Transverse colon (tissue), 4 donors: ENCODE results near the gene TPST2. TPM values are rescaled to one million over a fixed set of nuclear protein-coding genes. Genes with fewer than 3 reads are reported as not detected.

ENCODE experiments used
- DNase-seq: peaks from one replicate; pipeline ENCODE4 v3.0.0-alpha.2; 2019
- H3K27ac ChIP-seq, 4 donors: fragments of 200-600 bp; sonication (generic); 2 replicates each; pipeline ENCODE4 v1.5.1; 2016 to 2018; ENCODE audit warnings: inconsistent platforms in 4 of 4
- H3K27me3 ChIP-seq: fragments of 200-600 bp; sonication (generic); 2 replicates; pipeline ENCODE4 v1.5.1; 2017; ENCODE audit warnings: inconsistent platforms
- H3K36me3 ChIP-seq, 4 donors: fragments of 200-600 bp; sonication (generic); 2 replicates each; pipeline ENCODE4 v1.5.1; 2017 to 2019; ENCODE audit warnings: inconsistent platforms in 4 of 4
- H3K4me1 ChIP-seq, 4 donors: fragments of 200-600 bp; sonication (generic); 2 replicates each; pipeline ENCODE4 v1.5.1; 2017 to 2020; ENCODE audit warnings: inconsistent platforms in 4 of 4
- H3K4me3 ChIP-seq, 4 donors: fragments of 200-600 bp; sonication (generic); 1 replicate in 1 of 4; 2 replicates in 3 of 4; pipeline versions ENCODE4 v1.5.1 to v1.6.1; 2017 to 2019; ENCODE audit warnings: inconsistent platforms in 4 of 4
- H3K9me3 ChIP-seq, 2 donors: fragments of 200-600 bp; sonication (generic); 2 replicates each; pipeline ENCODE4 v1.5.1; 2017 to 2019; ENCODE audit warnings: inconsistent platforms in 2 of 2
- CTCF ChIP-seq, 5 experiments: fragments of 200-600 bp in 3 of 5; fragments of 450-650 bp in 2 of 5; sonication (generic) in 3 of 5; IDR thresholded peaks; 1 replicate in 2 of 5; 2 replicates in 3 of 5; pipeline ENCODE4 v1.5.1; 2016 to 2017; ENCODE audit warnings: antibody characterized with exemption in 5 of 5, inconsistent platforms in 3 of 5, mild to moderate bottlenecking in 2 of 5, moderate library complexity in 1 of 5
- EP300 ChIP-seq: sonication (generic); formaldehyde crosslinking; IDR thresholded peaks from one replicate; pipeline ENCODE4 v1.6.1; 2017; ENCODE audit warnings: antibody characterized with exemption, low read depth
- POLR2A ChIP-seq: fragments of 450-650 bp; IDR thresholded peaks from one replicate; pipeline ENCODE4 v1.6.1; 2016; ENCODE audit warnings: antibody characterized with exemption, mild to moderate bottlenecking, moderate library complexity
- POLR2AphosphoS5 ChIP-seq, 3 donors: sonication (generic); formaldehyde crosslinking; IDR thresholded peaks; one replicate each; pipeline ENCODE4 v1.6.1; 2016; ENCODE audit warnings: antibody characterized with exemption in 3 of 3
- WGBS, 2 donors: methylation state at CpG; one replicate each; pipeline ENCODE4 v1.1.5; 2018; ENCODE audit warnings: low coverage in 1 of 2; 5-methylcytosine and 5-hydroxymethylcytosine counted together
- in situ Hi-C, 4 donors: fragments of 200-750 bp; cut with MboI; loops; one replicate each; pipeline versions ENCODE4 v1.15.0 to v1.15.1; 2017; ENCODE audit warnings: low sequenced_read_pairs in 3 of 4, low pct_ligation_motif_present in 1 of 4, low pct_unique_long_range_greater_than_20kb in 1 of 4
- intact Hi-C: fragments of 100-400 bp; cut with DNase I; formaldehyde crosslinking; loops from one replicate; pipeline ENCODE4 v1.15.1; 2023; ENCODE audit warnings: low total_unique reads
- total RNA-seq, 4 donors: library from RNA; depleted of rRNA; stranded (reverse); fragments of >200 nt; gene quantifications; one replicate each; pipeline ENCODE4 v1.1.0, GENCODE V29; 2016

Gene TPST2
- total RNA-seq, 4 donors from 2014 or later = 14.3 to 35.6 (median 26.8) TPM

GRCh38 chr22:26553056-26553752, 36.7 kb downstream of the TPST2 start:
- WGBS, 2 donors = 42 to 57% methylated on average over 3 to 7 of the region's 7 CpGs
- in situ Hi-C loops (no loop called here), intact Hi-C loops (no loop called here)
- TF ChIP-seq CTCF (IDR thresholded peaks at IDR 0.05) (no peak), POLR2A (no peak), POLR2AphosphoS5 (IDR thresholded peaks at IDR 0.05) (no peak), EP300 (no peak)
- H3K4me3 ChIP-seq = no peak overlapping the region
- H3K27me3 ChIP-seq = no peaks in the 10 kb centered on the region
- no peaks in the 10 kb centered on the region for H3K4me1 ChIP-seq
- no peak for DNase-seq
- H3K36me3 ChIP-seq = no peaks in the 10 kb centered on the region
- H3K9me3 ChIP-seq = no peaks in the 10 kb centered on the region
- H3K27ac ChIP-seq = no peak overlapping the region

GRCh38 chr22:26552466-26552865, 37.5 kb downstream of the TPST2 start:
- in situ Hi-C loops = no loop called here
- intact Hi-C loops = no loop called here
- Histone ChIP-seq H3K36me3 (no peaks in the 10 kb centered on the region), H3K27me3 (no peaks in the 10 kb centered on the region), H3K27ac (no peak overlapping the region), H3K4me3 (no peak overlapping the region), H3K4me1 (no peaks in the 10 kb centered on the region), H3K9me3 (no peaks in the 10 kb centered on the region)
- 85 to 87% methylated on average over 6 to 10 of the region's 10 CpGs for WGBS, 2 donors
- TF ChIP-seq EP300 (no peak), POLR2AphosphoS5 (IDR thresholded peaks at IDR 0.05) (no peak), CTCF (IDR thresholded peaks at IDR 0.05) (no peak), POLR2A (no peak)
- DNase-seq = no peak

GRCh38 chr22:26551568-26551967, 38.4 kb downstream of the TPST2 start:
- no peaks in the 10 kb centered on the region for H3K4me1 ChIP-seq
- TF ChIP-seq EP300 = no peak
- no peak for TF ChIP-seq POLR2AphosphoS5 (IDR thresholded peaks at IDR 0.05)
- no peak for TF ChIP-seq CTCF (IDR thresholded peaks at IDR 0.05)
- no peak for TF ChIP-seq POLR2A

GRCh38 chr22:26550498-26551033, 39.4 kb downstream of the TPST2 start:
- Histone ChIP-seq H3K9me3 (no peaks in the 10 kb centered on the region), H3K36me3 (no peaks in the 10 kb centered on the region), H3K27ac (no peak overlapping the region), H3K4me3 (no peak overlapping the region), H3K4me1 (no peaks in the 10 kb centered on the region), H3K27me3 (no peaks in the 10 kb centered on the region)
- in situ Hi-C loops = no loop called here
- WGBS, 2 donors = 67 to 80% methylated on average over 1 to 8 of the region's 8 CpGs
- intact Hi-C loops = no loop called here
- DNase-seq = no peak
- TF ChIP-seq CTCF (IDR thresholded peaks at IDR 0.05) (no peak), POLR2A (no peak), EP300 (no peak), POLR2AphosphoS5 (IDR thresholded peaks at IDR 0.05) (no peak)

More at GRCh38 chr22:26551568-26551967, 38.4 kb downstream of the TPST2 start:
- no peak overlapping the region for H3K27ac ChIP-seq
- in situ Hi-C loops = no loop called here
- no peaks in the 10 kb centered on the region for H3K27me3 ChIP-seq
- 94% methylated on average over 2 of the region's 2 CpGs for WGBS, 2 donors
- H3K4me3 ChIP-seq = no peak overlapping the region
- intact Hi-C loops = no loop called here
- DNase-seq = no peak
- no peaks in the 10 kb centered on the region for H3K36me3 ChIP-seq
- H3K9me3 ChIP-seq = no peaks in the 10 kb centered on the region
